Stomach (tissue), 9 donors: Measurements from ENCODE around the gene MAGEA8. TPM values are rescaled to one million over a fixed set of nuclear protein-coding genes. Genes with fewer than 3 reads are reported as not detected.
"Not testable (repeated sequence)": the region's sequence is repeated elsewhere in the genome, so short reads cannot be mapped to it uniquely, and the experiment has no call there.

ENCODE experiments used
- DNase-seq, 2 donors: peaks; one replicate each; pipeline versions ENCODE4 v3.0.0 to v3.0.0-alpha.2; 2013 to 2019
- H3K27ac ChIP-seq, 5 donors: fragments of 200-600 bp in 4 of 5; sonication (generic) in 4 of 5; one replicate each; pipeline ENCODE4 v1.5.1; 2013 to 2019; ENCODE audit warnings: mild to moderate bottlenecking in 1 of 5, moderate library complexity in 1 of 5
- H3K27me3 ChIP-seq, 3 donors: fragments of 200-600 bp; sonication (generic); one replicate each; pipeline ENCODE4 v1.5.1; 2017 to 2019; ENCODE audit warnings: mixed run types in 1 of 3
- H3K36me3 ChIP-seq, 4 donors: fragments of 200-600 bp; sonication (generic); 1 replicate in 3 of 4; 2 replicates in 1 of 4; pipeline ENCODE4 v1.5.1; 2016 to 2019
- H3K4me1 ChIP-seq, 4 donors: fragments of 200-600 bp; sonication (generic); one replicate each; pipeline ENCODE4 v1.5.1; 2016 to 2019
- H3K4me3 ChIP-seq, 4 donors: fragments of 200-600 bp; sonication (generic) in 3 of 4; one replicate each; pipeline ENCODE4 v1.5.1; 2016 to 2019; ENCODE audit warnings: mild to moderate bottlenecking in 1 of 4
- H3K9me3 ChIP-seq, 4 donors: fragments of 200-600 bp; sonication (generic); one replicate each; pipeline ENCODE4 v1.5.1; 2016 to 2019
- EP300 ChIP-seq: sonication (generic); formaldehyde crosslinking; IDR thresholded peaks from one replicate; pipeline ENCODE4 v1.6.1; 2017; ENCODE audit warnings: antibody characterized with exemption
- POLR2A ChIP-seq, 4 donors: fragments of 450-650 bp; IDR thresholded peaks; one replicate each; pipeline ENCODE4 v1.6.1; 2016; ENCODE audit warnings: antibody characterized with exemption in 4 of 4, control low read depth in 2 of 4, mild to moderate bottlenecking in 1 of 4, moderate library complexity in 1 of 4
- POLR2AphosphoS5 ChIP-seq, 3 donors: sonication (generic); formaldehyde crosslinking; IDR thresholded peaks; one replicate each; pipeline ENCODE4 v1.6.1; 2016; ENCODE audit warnings: antibody characterized with exemption in 3 of 3
- WGBS, 5 donors: extraction: QIAGEN DNeasy Blood & Tissue Kit in 3 of 5; methylation state at CpG; one replicate each; pipeline versions ENCODE4 v1.1.5 to v1.1.7; 2013 to 2018; 5-methylcytosine and 5-hydroxymethylcytosine counted together
- intact Hi-C: fragments of 100-400 bp; cut with DNase I; formaldehyde crosslinking; loops from one replicate; pipeline ENCODE4 v1.15.1; 2023; ENCODE audit warnings: low total_unique reads
- polyA plus RNA-seq, 3 donors: library from polyadenylated mRNA; stranded (reverse); fragments of 200-250 nt; gene quantifications; one replicate each; pipeline ENCODE4 v1.2.3, GENCODE V29; 2013
- total RNA-seq, 5 donors: library from RNA; depleted of rRNA; stranded (reverse); fragments of >200 nt; gene quantifications; one replicate each; pipeline versions ENCODE4 v1.1.0 to v1.2.3, GENCODE V29; 2014 to 2016
- TF ChIP-seq, protein P1 (sequence below), 7 experiments: fragments of 450-650 bp in 4 of 7; fragments of 200-600 bp in 3 of 7; sonication (generic) in 3 of 7; IDR thresholded peaks; one replicate each; pipeline ENCODE4 v1.5.1; 2016 to 2019; ENCODE audit warnings: antibody characterized with exemption in 7 of 7, control low read depth in 2 of 7, mild to moderate bottlenecking in 1 of 7
- donor health status: healthy with polysubstance abuse.
- donor health status: Bipolar disorder and iron deficiency.
- donor health status: healthy.

MAGEA8 gene
- total and polyA plus RNA-seq, 8 donors = not detected

DNA sequence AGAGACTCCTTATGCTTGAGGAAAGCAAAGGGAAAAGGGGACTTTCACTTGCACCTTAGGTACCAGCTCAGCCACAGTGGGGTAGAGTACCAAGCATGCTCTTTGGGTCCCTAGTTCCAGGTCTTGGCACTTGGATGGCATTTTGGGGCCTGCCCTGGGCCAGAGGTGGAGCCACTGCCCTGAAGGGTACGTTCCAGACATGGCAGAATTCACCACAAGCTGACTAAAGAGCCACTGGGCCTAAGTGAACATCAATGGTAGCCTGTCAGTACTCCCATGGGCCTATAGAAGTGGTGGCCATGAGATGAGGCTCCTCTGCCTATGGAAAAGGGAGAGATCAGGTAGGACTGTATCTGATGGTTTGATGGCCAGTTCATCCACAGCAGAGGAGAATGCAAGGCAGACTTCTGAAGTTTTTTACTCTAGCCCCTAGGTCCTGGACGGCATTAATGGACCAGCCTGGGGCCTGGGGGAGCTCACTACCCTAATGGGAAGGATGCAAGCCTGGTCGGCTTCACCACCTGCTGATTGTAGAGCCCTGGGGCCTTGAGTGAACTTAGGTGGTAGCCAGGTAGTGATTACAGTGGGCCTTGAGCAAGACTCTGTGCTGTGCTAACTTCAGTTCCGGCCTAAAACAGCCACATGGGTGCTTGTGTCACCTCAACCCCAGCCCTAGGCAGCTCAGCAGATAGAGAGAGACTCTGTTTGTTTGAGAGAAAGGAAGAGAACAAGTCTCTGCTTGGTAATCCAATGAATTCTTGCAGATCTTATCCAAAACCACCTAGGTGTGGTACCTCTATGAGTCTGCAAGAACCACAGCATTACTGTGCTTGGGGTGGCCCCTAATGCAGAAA, 28.6 kb downstream of the MAGEA8 start:
- H3K4me1 ChIP-seq = no peaks in the 10 kb centered on the region
- DNase-seq = peak in 1 of 2 donors; percentile 10
- no peak for TF ChIP-seq POLR2AphosphoS5 (IDR thresholded peaks at IDR 0.05)
- no peak for TF ChIP-seq POLR2A (IDR thresholded peaks at IDR 0.05)
- TF ChIP-seq, protein P1, sequence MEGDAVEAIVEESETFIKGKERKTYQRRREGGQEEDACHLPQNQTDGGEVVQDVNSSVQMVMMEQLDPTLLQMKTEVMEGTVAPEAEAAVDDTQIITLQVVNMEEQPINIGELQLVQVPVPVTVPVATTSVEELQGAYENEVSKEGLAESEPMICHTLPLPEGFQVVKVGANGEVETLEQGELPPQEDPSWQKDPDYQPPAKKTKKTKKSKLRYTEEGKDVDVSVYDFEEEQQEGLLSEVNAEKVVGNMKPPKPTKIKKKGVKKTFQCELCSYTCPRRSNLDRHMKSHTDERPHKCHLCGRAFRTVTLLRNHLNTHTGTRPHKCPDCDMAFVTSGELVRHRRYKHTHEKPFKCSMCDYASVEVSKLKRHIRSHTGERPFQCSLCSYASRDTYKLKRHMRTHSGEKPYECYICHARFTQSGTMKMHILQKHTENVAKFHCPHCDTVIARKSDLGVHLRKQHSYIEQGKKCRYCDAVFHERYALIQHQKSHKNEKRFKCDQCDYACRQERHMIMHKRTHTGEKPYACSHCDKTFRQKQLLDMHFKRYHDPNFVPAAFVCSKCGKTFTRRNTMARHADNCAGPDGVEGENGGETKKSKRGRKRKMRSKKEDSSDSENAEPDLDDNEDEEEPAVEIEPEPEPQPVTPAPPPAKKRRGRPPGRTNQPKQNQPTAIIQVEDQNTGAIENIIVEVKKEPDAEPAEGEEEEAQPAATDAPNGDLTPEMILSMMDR (IDR thresholded peaks at IDR 0.05) = no peak
- no peaks in the 10 kb centered on the region for H3K9me3 ChIP-seq
- intact Hi-C loops = no loop called here
- H3K36me3 ChIP-seq = no peaks in the 10 kb centered on the region
- H3K27ac ChIP-seq = no peak overlapping the region
- H3K27me3 ChIP-seq = no peaks in the 10 kb centered on the region
- 80 to 100% (median 94%) methylated on average over 1 to 4 of the region's 4 CpGs for WGBS, 5 donors
- no peak overlapping the region for H3K4me3 ChIP-seq

DNA sequence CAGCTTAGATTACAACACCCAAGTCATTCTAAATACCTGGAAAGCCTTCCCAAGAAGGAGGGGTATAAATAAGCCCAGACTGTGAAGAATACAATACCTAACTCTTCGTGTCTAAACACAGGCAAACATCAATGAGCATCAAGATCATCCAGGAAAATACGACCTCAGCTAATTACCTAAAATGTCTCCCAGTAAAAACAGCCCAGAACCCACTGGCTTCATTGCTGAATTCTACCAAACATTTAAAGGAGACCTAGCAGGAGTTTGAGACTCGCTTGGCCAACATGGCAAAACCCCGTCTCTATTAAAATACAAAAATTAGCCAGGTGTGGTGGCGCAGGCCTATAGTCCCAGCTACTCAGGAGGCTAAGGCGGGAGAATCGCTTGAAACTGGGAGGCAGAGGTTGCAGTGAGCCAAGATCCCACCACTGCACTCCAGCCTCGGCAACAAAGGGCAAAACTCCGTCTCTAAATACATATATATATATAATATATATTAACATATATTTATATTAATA, 29.3 kb downstream of the MAGEA8 start:
- H3K4me1 ChIP-seq = no peaks in the 10 kb centered on the region

DNA sequence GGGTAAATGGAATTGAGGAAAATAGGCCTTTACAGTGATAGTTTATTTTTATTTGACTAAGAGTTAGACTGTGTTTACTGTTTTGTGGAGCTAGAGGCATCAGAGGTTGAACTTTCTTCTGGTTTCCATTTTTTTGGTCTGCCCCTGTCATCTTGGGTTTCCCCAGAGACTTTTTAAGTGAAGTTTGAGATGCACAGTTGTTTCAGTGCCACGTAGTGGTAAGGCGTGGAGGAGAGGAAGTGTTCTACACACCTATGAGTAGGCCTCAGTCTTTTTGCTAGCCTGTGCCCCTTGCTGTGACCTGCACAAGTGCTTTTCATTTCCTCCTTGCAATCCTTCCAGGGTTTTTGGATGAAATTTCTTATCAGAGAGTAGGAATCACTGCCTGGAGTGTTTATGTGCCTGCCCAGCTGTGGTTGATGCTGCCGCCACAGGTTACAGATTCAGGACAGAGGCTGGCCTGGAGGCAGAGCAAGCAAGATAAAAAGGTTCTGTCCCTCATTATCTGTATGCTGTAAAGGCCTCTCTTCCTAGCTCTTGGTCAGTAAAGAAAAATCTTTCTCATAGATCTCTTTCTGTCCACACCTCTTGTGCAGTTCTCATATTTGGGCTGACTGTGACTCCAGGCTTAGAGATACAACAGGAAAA, 35.9 kb downstream of the MAGEA8 start:
- intact Hi-C loops = no loop called here
- DNase-seq = peak in 1 of 2 donors; percentile 4
- no peaks in the 10 kb centered on the region for H3K27me3 ChIP-seq
- H3K4me3 ChIP-seq = no peak overlapping the region
- no peaks in the 10 kb centered on the region for H3K36me3 ChIP-seq
- no peaks in the 10 kb centered on the region for H3K4me1 ChIP-seq
- no peaks in the 10 kb centered on the region for H3K9me3 ChIP-seq
- TF ChIP-seq, protein P1 (IDR thresholded peaks at IDR 0.05) = no peak
- TF ChIP-seq POLR2A (IDR thresholded peaks at IDR 0.05) (no peak), EP300 (no peak), POLR2AphosphoS5 (IDR thresholded peaks at IDR 0.05) (no peak)
- H3K27ac ChIP-seq = no peak overlapping the region
- 77 to 85% (median 79%) methylated on average over 3 of the region's 3 CpGs for WGBS, 5 donors

More for the DNA sequence above, 29.3 kb downstream of the MAGEA8 start:
- H3K36me3 ChIP-seq = no peaks in the 10 kb centered on the region
- H3K27ac ChIP-seq = no peak overlapping the region
- intact Hi-C loops = no loop called here
- 89 to 98% (median 94%) methylated on average over 9 of the region's 9 CpGs for WGBS, 5 donors
- no peaks in the 10 kb centered on the region for H3K27me3 ChIP-seq
- H3K4me3 ChIP-seq = no peak overlapping the region
- no peak for DNase-seq
- TF ChIP-seq EP300 (no peak), POLR2AphosphoS5 (IDR thresholded peaks at IDR 0.05) (no peak)
- no peaks in the 10 kb centered on the region for H3K9me3 ChIP-seq

DNA sequence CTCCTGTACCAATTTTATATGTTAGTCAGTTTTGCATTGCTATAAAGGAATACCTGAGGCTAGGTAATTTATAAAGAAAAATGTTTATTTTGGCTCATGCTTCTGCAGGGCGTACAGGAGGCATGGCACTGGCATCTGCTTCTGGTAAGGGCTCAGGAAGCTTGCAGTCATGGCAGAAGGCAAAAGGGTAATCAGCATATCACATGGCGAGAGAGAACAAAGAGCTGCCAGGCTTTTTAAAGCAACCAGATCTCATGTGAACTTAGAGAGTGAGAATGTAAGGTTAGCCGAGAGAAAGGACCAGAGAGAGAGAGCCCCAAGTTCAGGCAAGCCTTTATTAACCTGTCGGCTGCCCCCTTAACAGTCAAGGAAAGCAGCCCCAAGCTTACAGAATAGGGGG, 42.9 kb downstream of the MAGEA8 start:
- intact Hi-C loops, H3K4me1 ChIP-seq: not testable (repeated sequence)
- WGBS, 5 donors = no CpG with 5 or more reads among the region's 4 CpGs

DNA sequence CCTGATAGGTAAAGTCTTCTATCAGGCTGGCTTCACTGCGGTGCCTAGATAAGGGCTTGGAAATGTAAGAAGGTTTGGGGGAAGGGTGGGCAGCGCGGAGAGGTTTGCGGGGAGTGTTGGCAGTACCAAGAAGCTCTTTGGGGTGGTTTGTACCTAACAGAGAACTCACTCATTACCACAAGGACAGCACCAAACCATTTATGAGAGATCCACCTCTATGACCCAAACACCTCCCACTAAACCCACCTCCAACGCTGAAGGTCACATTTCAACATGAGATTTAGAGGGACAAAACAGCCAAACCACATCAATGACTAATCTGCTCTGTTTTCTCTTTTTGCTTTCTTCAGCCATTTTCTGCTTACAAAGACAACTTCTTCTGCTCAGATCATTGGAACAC, 43.5 kb downstream of the MAGEA8 start:
- H3K27me3 ChIP-seq, H3K9me3 ChIP-seq, H3K4me1 ChIP-seq, H3K4me3 ChIP-seq, H3K27ac ChIP-seq, intact Hi-C loops, H3K36me3 ChIP-seq, DNase-seq: not testable (repeated sequence)
- WGBS, 5 donors = no CpG with 5 or more reads among the region's 5 CpGs

More for the DNA sequence above, 42.9 kb downstream of the MAGEA8 start:
- H3K27me3 ChIP-seq, H3K9me3 ChIP-seq, DNase-seq, H3K36me3 ChIP-seq, H3K27ac ChIP-seq, H3K4me3 ChIP-seq: not testable (repeated sequence)

DNA sequence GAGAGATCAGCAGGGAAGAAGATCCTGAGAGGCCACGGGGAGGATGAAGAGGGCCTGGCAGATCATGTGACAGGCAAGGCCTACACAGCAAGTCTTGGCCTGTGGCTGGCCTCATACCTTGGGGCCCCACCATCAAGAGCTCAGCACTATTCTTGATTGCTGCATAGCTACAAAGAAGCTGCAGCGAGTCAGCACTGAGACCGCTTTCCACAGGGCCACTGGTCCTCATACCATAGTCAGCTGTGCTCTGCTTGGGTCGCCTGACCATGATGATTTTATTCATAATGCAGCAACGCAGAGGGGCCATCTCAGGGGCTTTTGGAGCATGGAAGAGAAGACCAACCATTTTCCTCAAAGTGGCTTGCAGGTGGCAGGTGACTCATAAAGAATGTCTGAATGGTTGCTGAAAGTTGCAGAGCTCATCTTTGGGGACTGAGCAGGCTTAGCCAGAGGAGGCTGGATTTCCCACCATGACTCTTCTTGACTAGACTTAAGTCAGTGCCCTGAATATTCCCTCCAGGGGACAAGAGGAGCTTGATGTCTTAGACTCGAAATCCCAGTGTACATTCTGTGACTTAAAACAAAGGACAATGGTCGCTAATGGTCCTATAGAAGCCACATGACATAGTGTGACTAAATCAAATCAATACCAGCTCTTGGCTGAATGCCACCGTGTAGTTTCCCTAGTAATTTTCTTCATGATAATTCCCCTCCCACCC, 46.4 kb downstream of the MAGEA8 start:
- DNase-seq, H3K4me1 ChIP-seq, intact Hi-C loops, H3K27me3 ChIP-seq, H3K27ac ChIP-seq, H3K9me3 ChIP-seq, H3K4me3 ChIP-seq, H3K36me3 ChIP-seq: not testable (repeated sequence)
- WGBS, 5 donors = 60 to 82% (median 73%) methylated on average over 1 of the region's 8 CpGs; no CpG with 5 or more reads in 1 of the 5 donors

DNA sequence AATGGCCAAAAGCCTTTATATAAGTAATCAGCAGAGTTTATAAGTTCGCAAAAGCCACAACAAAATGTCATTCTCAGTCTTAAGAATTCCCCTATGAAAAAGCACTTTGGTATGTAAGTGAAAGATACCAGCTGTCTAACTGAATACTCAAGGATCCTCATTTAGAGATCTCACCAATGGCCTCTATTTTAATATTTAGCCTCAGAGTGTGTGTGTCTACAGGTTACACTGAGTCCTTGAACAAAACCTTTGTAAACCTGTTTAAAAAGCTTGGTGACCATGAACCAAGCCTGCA, 46.9 kb downstream of the MAGEA8 start:
- H3K36me3 ChIP-seq, H3K4me3 ChIP-seq, intact Hi-C loops, DNase-seq, H3K4me1 ChIP-seq, H3K27me3 ChIP-seq, H3K27ac ChIP-seq, H3K9me3 ChIP-seq: not testable (repeated sequence)
- no CpG with 5 or more reads among the region's 1 CpG for WGBS, 5 donors

DNA sequence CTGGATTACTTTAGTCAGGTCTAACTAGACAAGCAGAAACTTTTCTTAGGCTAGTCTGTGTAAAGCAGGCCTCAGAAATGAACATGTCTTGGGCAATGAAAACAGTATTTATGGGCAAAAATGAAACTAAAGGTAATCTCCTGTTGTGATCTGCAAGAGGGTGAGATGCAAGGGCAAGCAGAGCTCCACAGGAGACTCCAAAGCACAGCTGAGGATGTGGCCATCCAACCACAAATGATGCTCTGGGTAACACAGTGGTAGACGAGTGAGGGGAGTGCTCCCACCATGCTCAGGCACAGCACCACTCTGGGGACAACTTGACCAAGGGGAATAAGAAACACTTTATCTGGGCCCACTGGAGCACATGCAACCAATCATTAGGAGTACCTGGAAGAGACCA, 47.7 kb downstream of the MAGEA8 start:
- intact Hi-C loops, DNase-seq: not testable (repeated sequence)
- 75 to 100% (median 90%) methylated on average over 1 of the region's 1 CpG; no CpG with 5 or more reads in 1 of the 5 donors for WGBS, 5 donors

DNA sequence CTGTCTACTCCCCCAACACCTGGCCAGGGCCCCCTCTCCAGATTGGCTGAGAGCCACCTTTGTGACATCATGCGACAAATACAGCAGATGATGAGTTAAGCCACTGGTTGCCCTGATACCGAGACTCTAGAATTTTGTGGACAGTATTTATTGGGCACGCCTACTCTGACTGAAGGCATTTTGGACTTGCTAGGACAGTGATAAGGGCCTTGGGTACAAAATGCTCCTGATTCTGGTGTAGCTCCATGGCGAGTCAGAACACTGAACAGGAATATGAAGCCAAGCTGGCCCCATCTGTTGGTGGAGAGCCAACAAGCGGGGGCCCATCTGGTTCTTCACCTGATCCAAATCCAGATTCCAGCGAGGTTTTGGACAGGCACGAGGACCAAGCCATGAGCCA, 48.4 kb downstream of the MAGEA8 start, which contains the start of gene HSFX4:
TSS of gene HSFX4 (plus strand) at position 174 of the 400 bp plus-strand sequence. CDS start at position 246, 72 bp downstream.
- intact Hi-C loops, H3K4me3 ChIP-seq: not testable (repeated sequence)
- WGBS, 5 donors = 80 to 100% (median 83%) methylated on average over 2 of the region's 7 CpGs; no CpG with 5 or more reads in 2 of the 5 donors

More for the DNA sequence above, 47.7 kb downstream of the MAGEA8 start:
- H3K27me3 ChIP-seq, H3K4me1 ChIP-seq, H3K9me3 ChIP-seq, H3K36me3 ChIP-seq, H3K27ac ChIP-seq, H3K4me3 ChIP-seq: not testable (repeated sequence)

More for the DNA sequence above, 48.4 kb downstream of the MAGEA8 start, which contains the start of gene HSFX4:
- H3K27me3 ChIP-seq, H3K36me3 ChIP-seq, H3K4me1 ChIP-seq, DNase-seq, H3K27ac ChIP-seq, H3K9me3 ChIP-seq: not testable (repeated sequence)
